HEK293 (cell line): ENCODE measurements around the gene PCSK9.

ENCODE experiments used
- CTCF ChIA-PET: fragments of 350-600 bp; formaldehyde crosslinking; extraction: SDS; loops from one replicate; lab custom pipeline; 2021; ENCODE audit warnings: antibody characterized with exemption; lab: Yijun Ruan, JAX
- POLR2A ChIA-PET: fragments of 300-600 bp; formaldehyde crosslinking; extraction: SDS; loops from one replicate; lab custom pipeline; 2020; ENCODE audit warnings: antibody characterized with exemption, inconsistent platforms; lab: Yijun Ruan, JAX
- H3K27ac ChIP-seq: fragments of 200-500 bp; sonication (Bioruptor generic); 2 replicates; pipeline ENCODE4 v1.5.1; 2014; ENCODE audit warnings: low read depth, low read length, control low read depth, inconsistent platforms; ENCODE audit errors: extremely low read depth
- H3K36me3 ChIP-seq, 2 experiments: fragments of 200-500 bp in 1 of 2; sonication (Bioruptor generic) in 1 of 2; 1 replicate in 1 of 2; 2 replicates in 1 of 2; pipeline ENCODE4 v1.5.1; 2014 to 2017; ENCODE audit warnings: inconsistent platforms in 2 of 2, low read length in 2 of 2; ENCODE audit not compliant: control insufficient read depth in 2 of 2, insufficient read depth in 1 of 2
- H3K4me1 ChIP-seq: fragments of 200-500 bp; sonication (Bioruptor generic); 2 replicates; pipeline ENCODE4 v1.5.1; 2014; ENCODE audit warnings: mild to moderate bottlenecking, low read length, inconsistent platforms; ENCODE audit not compliant: control insufficient read depth, insufficient read depth
- H3K4me3 ChIP-seq: 2 replicates; pipeline ENCODE4 v1.5.1; 2011; ENCODE audit warnings: low read depth, mild to moderate bottlenecking, control low read depth, low read length, moderate library complexity
- H3K9me3 ChIP-seq: fragments of 200-500 bp; sonication (Bioruptor generic); 2 replicates; pipeline ENCODE4 v1.5.1; 2014; ENCODE audit warnings: low read depth, low read length, inconsistent platforms; ENCODE audit not compliant: control insufficient read depth, insufficient read depth
- ATF2 ChIP-seq: fragments of 450-650 bp; formaldehyde crosslinking; IDR thresholded peaks from 2 replicates; pipeline ENCODE4 v1.5.1; 2016; ENCODE audit warnings: missing biosample characterization, missing genetic modification characterization, low read depth
- EGR2 ChIP-seq: fragments of 450-650 bp; formaldehyde crosslinking; IDR thresholded peaks from 2 replicates; pipeline ENCODE4 v1.5.1; 2016; ENCODE audit warnings: low read depth, missing biosample characterization, missing genetic modification characterization
- PRDM10 ChIP-seq: fragments of 450-650 bp; formaldehyde crosslinking; IDR thresholded peaks from 2 replicates; pipeline ENCODE4 v1.5.1; 2016; ENCODE audit warnings: missing biosample characterization, missing genetic modification characterization
- RBAK ChIP-seq: fragments of 450-650 bp; formaldehyde crosslinking; IDR thresholded peaks from 2 replicates; pipeline ENCODE4 v1.5.1; 2016; ENCODE audit warnings: missing biosample characterization, missing genetic modification characterization
- SETDB1 ChIP-seq: IDR thresholded peaks from one replicate; pipeline ENCODE4 v1.6.1; 2017; ENCODE audit warnings: mild to moderate bottlenecking, low read length, moderate library complexity, mixed read lengths; ENCODE audit not compliant: insufficient read length
- YY2 ChIP-seq: fragments of 450-650 bp; formaldehyde crosslinking; IDR thresholded peaks from 2 replicates; pipeline ENCODE4 v1.5.1; 2016; ENCODE audit warnings: missing biosample characterization, missing genetic modification characterization
- ZBTB7A ChIP-seq: fragments of 450-650 bp; formaldehyde crosslinking; IDR thresholded peaks from 2 replicates; pipeline ENCODE4 v1.5.1; 2016; ENCODE audit warnings: low read depth, missing biosample characterization, missing genetic modification characterization
- ZBTB8A ChIP-seq: fragments of 450-650 bp; formaldehyde crosslinking; IDR thresholded peaks from 2 replicates; pipeline ENCODE4 v1.5.1; 2016; ENCODE audit warnings: missing biosample characterization, missing genetic modification characterization
- ZFP3 ChIP-seq: fragments of 450-650 bp; formaldehyde crosslinking; IDR thresholded peaks from 2 replicates; pipeline ENCODE4 v1.5.1; 2016; ENCODE audit warnings: low read depth, missing biosample characterization, missing genetic modification characterization
- ZFP41 ChIP-seq: fragments of 450-650 bp; formaldehyde crosslinking; IDR thresholded peaks from 2 replicates; pipeline ENCODE4 v1.5.1; 2016; ENCODE audit warnings: missing biosample characterization, missing genetic modification characterization, borderline replicate concordance
- ZNF157 ChIP-seq: fragments of 450-650 bp; formaldehyde crosslinking; IDR thresholded peaks from 2 replicates; pipeline ENCODE4 v1.5.1; 2016; ENCODE audit warnings: missing biosample characterization, missing genetic modification characterization
- ZNF169 ChIP-seq: fragments of 450-650 bp; formaldehyde crosslinking; IDR thresholded peaks from 2 replicates; pipeline ENCODE4 v1.5.1; 2016; ENCODE audit warnings: missing biosample characterization, missing genetic modification characterization
- ZNF19 ChIP-seq: fragments of 450-650 bp; formaldehyde crosslinking; IDR thresholded peaks from 2 replicates; pipeline ENCODE4; 2016; ENCODE audit warnings: missing biosample characterization, missing genetic modification characterization, low read depth
- ZNF211 ChIP-seq: fragments of 450-650 bp; formaldehyde crosslinking; IDR thresholded peaks from 2 replicates; pipeline ENCODE4 v1.5.1; 2016; ENCODE audit warnings: low read depth, missing biosample characterization, missing genetic modification characterization
- ZNF24 ChIP-seq: fragments of 450-650 bp; formaldehyde crosslinking; IDR thresholded peaks from 2 replicates; pipeline ENCODE4 v1.5.1; 2016; ENCODE audit warnings: missing biosample characterization, missing genetic modification characterization
- ZNF248 ChIP-seq: fragments of 450-650 bp; formaldehyde crosslinking; IDR thresholded peaks from 2 replicates; pipeline ENCODE4 v1.5.1; 2017; ENCODE audit warnings: missing biosample characterization, missing genetic modification characterization
- ZNF324 ChIP-seq: fragments of 450-650 bp; formaldehyde crosslinking; IDR thresholded peaks from 2 replicates; pipeline ENCODE4 v1.5.1; 2016; ENCODE audit warnings: missing biosample characterization, missing genetic modification characterization
- ZNF335 ChIP-seq: fragments of 450-650 bp; formaldehyde crosslinking; conservative IDR thresholded peaks from 2 replicates; pipeline ENCODE4 v1.5.1; 2016; ENCODE audit warnings: missing biosample characterization, missing genetic modification characterization
- ZNF391 ChIP-seq: fragments of 450-650 bp; formaldehyde crosslinking; IDR thresholded peaks from 2 replicates; pipeline ENCODE4 v1.5.1; 2016; ENCODE audit warnings: low read depth, missing biosample characterization, missing genetic modification characterization, borderline replicate concordance
- ZNF48 ChIP-seq: fragments of 450-650 bp; formaldehyde crosslinking; IDR thresholded peaks from 2 replicates; pipeline ENCODE4 v1.5.1; 2016; ENCODE audit warnings: missing biosample characterization, missing genetic modification characterization
- ZNF529 ChIP-seq: fragments of 450-650 bp; formaldehyde crosslinking; IDR thresholded peaks from 2 replicates; pipeline ENCODE4 v1.5.1; 2017; ENCODE audit warnings: missing genetic modification characterization, missing biosample characterization; ENCODE audit not compliant: insufficient replicate concordance
- ZNF560 ChIP-seq: fragments of 450-650 bp; formaldehyde crosslinking; IDR thresholded peaks from 2 replicates; pipeline ENCODE4 v1.5.1; 2017; ENCODE audit warnings: missing biosample characterization, missing genetic modification characterization, borderline replicate concordance
- ZNF571 ChIP-seq: fragments of 450-650 bp; formaldehyde crosslinking; IDR thresholded peaks from 2 replicates; pipeline ENCODE4 v1.5.0; 2017; ENCODE audit warnings: missing biosample characterization, missing genetic modification characterization
- ZNF610 ChIP-seq: fragments of 450-650 bp; formaldehyde crosslinking; IDR thresholded peaks from 2 replicates; pipeline ENCODE4 v1.5.1; 2016; ENCODE audit warnings: missing biosample characterization, missing genetic modification characterization, borderline replicate concordance
- ZNF629 ChIP-seq: fragments of 450-650 bp; formaldehyde crosslinking; IDR thresholded peaks from 2 replicates; pipeline ENCODE4 v1.5.1; 2017; ENCODE audit warnings: missing biosample characterization, missing genetic modification characterization
- ZNF670 ChIP-seq: fragments of 450-650 bp; formaldehyde crosslinking; IDR thresholded peaks from 2 replicates; pipeline ENCODE4 v1.5.1; 2016; ENCODE audit warnings: missing biosample characterization, missing genetic modification characterization, low read depth
- ZNF707 ChIP-seq: fragments of 450-650 bp; formaldehyde crosslinking; IDR thresholded peaks from 2 replicates; pipeline ENCODE4 v1.5.1; 2016; ENCODE audit warnings: missing biosample characterization, missing genetic modification characterization
- ZNF791 ChIP-seq: fragments of 450-650 bp; formaldehyde crosslinking; IDR thresholded peaks from 2 replicates; pipeline ENCODE4 v1.5.1; 2016; ENCODE audit warnings: missing biosample characterization, missing genetic modification characterization
- ZNF843 ChIP-seq: fragments of 450-650 bp; formaldehyde crosslinking; IDR thresholded peaks from 2 replicates; pipeline ENCODE4 v1.5.1; 2016; ENCODE audit warnings: missing biosample characterization, missing genetic modification characterization
- ZSCAN23 ChIP-seq: fragments of 450-650 bp; formaldehyde crosslinking; IDR thresholded peaks from 2 replicates; pipeline ENCODE4 v1.5.1; 2016; ENCODE audit warnings: missing biosample characterization, missing genetic modification characterization

The PCSK9 gene

GRCh38 chr1:55056632-55056992, 17.3 kb downstream of the PCSK9 start:
- CTCF ChIA-PET, result no interaction called here
- TF ChIP-seq ZNF324 (tag by site-specific recombination) (no peak), ZBTB8A (tag by site-specific recombination) (no peak), ZNF391 (tag by site-specific recombination) (no peak), ZNF571 (no peak), YY2 (no peak), SETDB1 (no peak), ZNF169 (tag by site-specific recombination) (no peak), ZNF707 (tag by site-specific recombination) (no peak), ZNF19 (tag by site-specific recombination) (no peak), RBAK (tag by site-specific recombination) (no peak), ZNF670 (no peak), PRDM10 (tag by site-specific recombination) (no peak), ZNF791 (tag by site-specific recombination) (no peak), ZNF211 (tag by site-specific recombination) (no peak), ZFP41 (tag by site-specific recombination) (no peak)
- Histone ChIP-seq H3K9me3 (no peaks in the 10 kb centered on the region), H3K4me3 (no peak overlapping the region), H3K4me1 (no peaks in the 10 kb centered on the region), H3K27ac (no peak overlapping the region), H3K36me3 (no peaks in the 10 kb centered on the region)
- POLR2A ChIA-PET, result no interaction called here

- CTCF ChIA-PET, result interaction anchor here (1.5 kb wide), 1 partner anchor 14 kb away, joined by 4 read pairs; no protein-coding TSS in a partner anchor
- POLR2A ChIA-PET, result no interaction called here
- H3K4me1 ChIP-seq, result no peaks in the 10 kb centered on the region
- H3K27ac ChIP-seq, result no peak overlapping the region
- TF ChIP-seq ZFP3 (tag by site-specific recombination) (peak; percentile 68), ZSCAN23 (no peak)
- no peaks in the 10 kb centered on the region for H3K9me3 ChIP-seq
- H3K36me3 ChIP-seq, result no peaks in the 10 kb centered on the region
- H3K4me3 ChIP-seq, result no peak overlapping the region
These were observed 18.1 kb downstream of the PCSK9 start for GRCh38 chr1:55057270-55057955.

GRCh38 chr1:55057956-55058298, 18.6 kb downstream of the PCSK9 start:
- no peaks in the 10 kb centered on the region for H3K9me3 ChIP-seq
- H3K4me3 ChIP-seq, result no peak overlapping the region
- no peaks in the 10 kb centered on the region for H3K36me3 ChIP-seq
- no peak overlapping the region for H3K27ac ChIP-seq
- CTCF ChIA-PET, result interaction anchor here (1.5 kb wide), 1 partner anchor 13 kb away, joined by 4 read pairs; no protein-coding TSS in a partner anchor
- no peaks in the 10 kb centered on the region for H3K4me1 ChIP-seq
- POLR2A ChIA-PET, result no interaction called here
- no peak for TF ChIP-seq EGR2 (tag by site-specific recombination)
- no peak for TF ChIP-seq ZNF629 (tag by site-specific recombination)
- TF ChIP-seq ZSCAN23, result no peak
- TF ChIP-seq ZNF335, result no peak
- TF ChIP-seq ZNF248, result no peak
- TF ChIP-seq ZNF610 (tag by site-specific recombination), result no peak
- TF ChIP-seq ZBTB7A (tag by site-specific recombination), result no peak
- no peak for TF ChIP-seq ZNF670
- TF ChIP-seq ATF2, result no peak
- no peak for TF ChIP-seq ZNF24 (tag by site-specific recombination)
- TF ChIP-seq ZNF48 (tag by site-specific recombination), result no peak
- TF ChIP-seq ZNF843 (tag by site-specific recombination), result no peak
- TF ChIP-seq ZNF157, result no peak
- no peak for TF ChIP-seq ZNF529 (tag by site-specific recombination)
- no peak for TF ChIP-seq ZNF560
